Endothelial cell of umbilical vein (primary cell): ENCODE data around the gene IFI35. TPM values are rescaled to one million over a fixed set of nuclear protein-coding genes. Genes with fewer than 3 reads are reported as not detected.

Experiments used
- BruUV-seq: library from RNA; stranded (reverse); fragments of 400-500 nt; replicated peaks from 2 replicates; lab custom pipeline; 2021; lab: Mats Ljungman, UMichigan
- CTCF ChIA-PET: fragments of 300-600, 350-600 bp; sonication (Branson Sonifier 250); formaldehyde crosslinking; loops from one replicate; lab custom pipeline; 2021; ENCODE audit warnings: antibody characterized with exemption, inconsistent platforms; lab: Charles Lee
- POLR2A ChIA-PET: fragments of 300-600, 350-600 bp; sonication (Branson Sonifier 250); formaldehyde crosslinking; loops from one replicate; lab custom pipeline; 2021; ENCODE audit warnings: antibody characterized with exemption, inconsistent platforms; lab: Charles Lee
- DNase-seq: peaks from one replicate; pipeline ENCODE4 v3.0.0-alpha.2; 2011; ENCODE audit warnings: low read depth, low spot score
- FAIRE-seq: peaks from 2 replicates; lab custom pipeline; 2011; peaks lifted over from hg19 to GRCh38; lab: Jason Lieb, UNC
- H2AFZ ChIP-seq: 2 replicates; pipeline ENCODE4 v1.6.0; 2012; ENCODE audit warnings: low read depth, low read length, control low read depth, inconsistent platforms
- H3K27ac ChIP-seq: 2 replicates; pipeline ENCODE4 v1.5.1; 2011; ENCODE audit warnings: low read depth, mild to moderate bottlenecking, control low read depth, low read length, moderate library complexity; ENCODE audit not compliant: insufficient read depth
- H3K27me3 ChIP-seq, 2 experiments: 2 replicates each; pipeline versions ENCODE4 v1.6.0 to v1.6.1; 2011; ENCODE audit warnings: low read length in 2 of 2, mixed read lengths in 1 of 2; ENCODE audit not compliant: control insufficient read depth in 2 of 2, insufficient read depth in 2 of 2
- H3K36me3 ChIP-seq, 2 experiments: 2 replicates in 1 of 2; 3 replicates in 1 of 2; pipeline ENCODE4 v1.5.1; 2011; ENCODE audit warnings: low read length in 2 of 2, mild to moderate bottlenecking in 1 of 2, moderate library complexity in 1 of 2; ENCODE audit not compliant: control insufficient read depth in 2 of 2, insufficient read depth in 2 of 2; ENCODE audit errors: extremely low read depth in 1 of 2
- H3K4me1 ChIP-seq: 3 replicates; pipeline ENCODE4 v1.5.1; 2011; ENCODE audit warnings: mild to moderate bottlenecking, low read length; ENCODE audit not compliant: control insufficient read depth, insufficient read depth; ENCODE audit errors: extremely low read depth
- H3K4me2 ChIP-seq: 2 replicates; pipeline ENCODE4 v1.6.1; 2011; ENCODE audit warnings: low read length, control low read depth, mixed read lengths; ENCODE audit not compliant: insufficient read depth
- H3K4me3 ChIP-seq, 3 experiments: fragments of 200-600 bp in 1 of 3; sonication (generic), shearing (Covaris generic) in 1 of 3; replicated peaks in 1 of 3; 2 replicates each; pipeline ENCODE4 v1.5.1; 2011 to 2016; ENCODE audit warnings: control low read depth in 3 of 3, low read length in 3 of 3, mild to moderate bottlenecking in 2 of 3, inconsistent platforms in 1 of 3, low read depth in 1 of 3, moderate library complexity in 1 of 3; ENCODE audit not compliant: insufficient read depth in 1 of 3
- H3K79me2 ChIP-seq: 2 replicates; pipeline ENCODE4 v1.6.0; 2012; ENCODE audit warnings: low read length, inconsistent platforms; ENCODE audit not compliant: control insufficient read depth, insufficient read depth
- H3K9ac ChIP-seq: replicated peaks from 2 replicates; pipeline ENCODE3; 2011; ENCODE audit warnings: low read length, control low read depth; ENCODE audit not compliant: insufficient read depth; ENCODE audit errors: extremely low read depth
- H3K9me1 ChIP-seq: replicated peaks from 3 replicates; pipeline ENCODE4 v1.6.0; 2011; ENCODE audit warnings: mild to moderate bottlenecking, low read length; ENCODE audit not compliant: control insufficient read depth, insufficient read depth; ENCODE audit errors: extremely low read depth
- H3K9me3 ChIP-seq: replicated peaks from 2 replicates; pipeline ENCODE4 v1.5.1; 2012; ENCODE audit warnings: low read length, inconsistent platforms; ENCODE audit not compliant: control insufficient read depth, insufficient read depth
- H4K20me1 ChIP-seq: replicated peaks from 2 replicates; pipeline ENCODE3; 2011; ENCODE audit warnings: mild to moderate bottlenecking, low read length; ENCODE audit not compliant: control insufficient read depth, insufficient read depth; ENCODE audit errors: extremely low read depth
- CTCF ChIP-seq, 2 donors: IDR thresholded peaks; 1 replicate in 1 of 2; 2 replicates in 1 of 2; pipeline ENCODE4 v1.5.1; 2011; ENCODE audit warnings: low read length in 2 of 2, mild to moderate bottlenecking in 2 of 2, moderate library complexity in 2 of 2, control low read depth in 1 of 2, inconsistent platforms in 1 of 2, low read depth in 1 of 2; ENCODE audit not compliant: insufficient read depth in 1 of 2; ENCODE audit errors: extremely low read depth in 1 of 2
- EZH2 ChIP-seq: IDR thresholded peaks from 2 replicates; pipeline ENCODE4 v1.6.1; 2012; ENCODE audit warnings: borderline replicate concordance, low read depth, mild to moderate bottlenecking, moderate library complexity, low read length, inconsistent platforms; ENCODE audit not compliant: severe bottlenecking
- FOS ChIP-seq: IDR thresholded peaks from 2 replicates; pipeline ENCODE4 v1.6.1; 2011; ENCODE audit warnings: mild to moderate bottlenecking, low read length, moderate library complexity, borderline replicate concordance; ENCODE audit not compliant: insufficient read depth
- GATA2 ChIP-seq: IDR thresholded peaks from 2 replicates; pipeline ENCODE4 v1.7.0; 2011; ENCODE audit warnings: low read depth, mild to moderate bottlenecking, moderate library complexity, mixed read lengths, low read length; ENCODE audit not compliant: insufficient read length, insufficient read depth
- JUN ChIP-seq: IDR thresholded peaks from 2 replicates; pipeline ENCODE4 v1.6.1; 2011; ENCODE audit warnings: borderline replicate concordance, low read depth; ENCODE audit not compliant: insufficient read length, insufficient read depth
- MAX ChIP-seq: IDR thresholded peaks from 2 replicates; pipeline ENCODE4 v1.6.1; 2011; ENCODE audit not compliant: insufficient read depth, insufficient read length
- MYC ChIP-seq: IDR thresholded peaks from one replicate; pipeline ENCODE4 v1.6.1; 2011; ENCODE audit warnings: mild to moderate bottlenecking, low read depth, low read length
- POLR2A ChIP-seq: IDR thresholded peaks from 2 replicates; pipeline ENCODE4 v1.6.1; 2012; ENCODE audit warnings: low read depth, mild to moderate bottlenecking, control low read depth, low read length
- POLR2AphosphoS5 ChIP-seq: IDR thresholded peaks from 2 replicates; pipeline ENCODE4 v1.6.1; 2012; ENCODE audit warnings: low read depth, mild to moderate bottlenecking, control low read depth, low read length, moderate library complexity; ENCODE audit not compliant: insufficient read depth
- dilution Hi-C: fragments of 300-500 bp; cut with MboI; formaldehyde crosslinking; loops from one replicate; pipeline ENCODE4 v1.15.0; 2019; ENCODE audit warnings: low sequenced_read_pairs; ENCODE audit not compliant: extremely low pct_ligation_motif_present
- intact Hi-C: fragments of 100-400 bp; cut with micrococcal nuclease; formaldehyde crosslinking; loops from one replicate; pipeline ENCODE4 v1.10.0; 2022
- polyA plus RNA-seq, 4 experiments: library from polyadenylated mRNA; depleted of rRNA in 3 of 4; stranded (reverse) in 3 of 4; unstranded in 1 of 4; fragments of >200 nt; gene quantifications; 2 replicates each; pipeline versions ENCODE4 v1.2.1 to v1.2.3, GENCODE V29; 2011 to 2012; ENCODE audit warnings: missing spikeins in 1 of 4
- total RNA-seq: library from RNA; stranded (reverse); gene quantifications from 2 replicates; pipeline ENCODE4 v1.2.3, GENCODE V29; 2021

Gene IFI35
- total and polyA plus RNA-seq, 2 donors (not counting 3 experiments of a cell fraction or from before 2014, with no cell fraction given): 11.1 to 22.5 TPM

- Histone ChIP-seq H3K27ac (no peak overlapping the region), H3K4me1 (no peaks in the 10 kb centered on the region), H3K36me3 (no peaks in the 10 kb centered on the region), H3K4me2 (no peak overlapping the region), H3K27me3 (peaks cover 0 to 1% of the 10 kb centered on the region in 2 experiments), H3K9me3 (no peaks in the 10 kb centered on the region), H2AFZ (no peak overlapping the region), H3K4me3 (no peak overlapping the region), H3K9ac (no peak overlapping the region), H3K9me1 (no peaks in the 10 kb centered on the region), H4K20me1 (no peaks in the 10 kb centered on the region), H3K79me2 (no peaks in the 10 kb centered on the region)
- TF ChIP-seq GATA2: no peak
- no peak for TF ChIP-seq POLR2A
- ChIA-PET POLR2A (no interaction called here), CTCF (no interaction called here)
- intact Hi-C loops (no loop called here), dilution Hi-C loops (no loop called here)
- FAIRE-seq (no peak), DNase-seq (no peak)
- BruUV-seq: no TSS peak
These were observed 28.3 kb downstream of the IFI35 start for GRCh38 chr17:43034894-43035293.

GRCh38 chr17:43039646-43040045 lies 33.1 kb downstream of the IFI35 start:
- ChIA-PET POLR2A (no interaction called here), CTCF (no interaction called here)
- no peaks in the 10 kb centered on the region for H3K4me1 ChIP-seq
- intact Hi-C loops (no loop called here), dilution Hi-C loops (no loop called here)
- no peak overlapping the region for H3K4me3 ChIP-seq
- no peak for TF ChIP-seq MAX
- TF ChIP-seq JUN: no peak
- TF ChIP-seq POLR2AphosphoS5: no peak
- TF ChIP-seq CTCF (IDR thresholded peaks at IDR 0.05; ENCODE audit: extremely low read depth in 1 of 2, insufficient read depth in 1 of 2, low read depth in 1 of 2, low read length in 2 of 2): no peak
- no peak for TF ChIP-seq GATA2
- TF ChIP-seq MYC: no peak
- no peak for TF ChIP-seq POLR2A
- no peak for TF ChIP-seq FOS
- no peak for TF ChIP-seq EZH2
- no peaks in the 10 kb centered on the region for H3K9me1 ChIP-seq
- no peak overlapping the region for H2AFZ ChIP-seq
- no peak overlapping the region for H3K4me2 ChIP-seq
- no peak overlapping the region for H3K27ac ChIP-seq
- DNase-seq (no peak), FAIRE-seq (no peak)
- BruUV-seq: no TSS peak
- H3K9ac ChIP-seq: no peak overlapping the region
- no peaks in the 10 kb centered on the region for H3K27me3 ChIP-seq
- H3K9me3 ChIP-seq: no peaks in the 10 kb centered on the region
- no peaks in the 10 kb centered on the region for H3K36me3 ChIP-seq
- H3K79me2 ChIP-seq: no peaks in the 10 kb centered on the region
- H4K20me1 ChIP-seq: no peaks in the 10 kb centered on the region
